GM12873 (cell line): Measurements from ENCODE around the gene FKBP1A.

ENCODE experiments used
- CTCF ChIP-seq: IDR thresholded peaks from 2 replicates; pipeline ENCODE4 v1.5.1; 2012; ENCODE audit warnings: low read depth, mild to moderate bottlenecking, moderate library complexity, low read length, control low read depth; ENCODE audit not compliant: insufficient read depth; ENCODE audit errors: missing control alignments

FKBP1A gene

GRCh38 chr20:1424336-1424735 is 31.5 kb upstream of the FKBP1A start:
- TF ChIP-seq CTCF = no peak

GRCh38 chr20:1423625-1424106 is 30.8 kb upstream of the FKBP1A start:
- TF ChIP-seq CTCF = peak; percentile 25

- TF ChIP-seq CTCF = no peak
These were observed 30.4 kb upstream of the FKBP1A start for GRCh38 chr20:1423206-1423605.

GRCh38 chr20:1422753-1423152 is 29.9 kb upstream of the FKBP1A start:
- TF ChIP-seq CTCF = no peak

- TF ChIP-seq CTCF = no peak
These were observed 27.2 kb upstream of the FKBP1A start for GRCh38 chr20:1420066-1420465.

GRCh38 chr20:1418350-1418749 is 25.5 kb upstream of the FKBP1A start:
- TF ChIP-seq CTCF = no peak

GRCh38 chr20:1417790-1418189 is 24.9 kb upstream of the FKBP1A start:
- TF ChIP-seq CTCF = no peak
